IMR-90 (cell line): ENCODE measurements around the gene SH2D6. TPM values are rescaled to one million over a fixed set of nuclear protein-coding genes. Genes with fewer than 3 reads are reported as not detected.

Source experiments
- ATAC-seq: fragments of 200-7000 bp; cut with Tn5 transposase; 2 replicates; pipeline ENCODE4 v1.9.1; 2020; ENCODE audit warnings: low read depth, mild to moderate bottlenecking, moderate library complexity
- BruUV-seq: library from RNA; stranded (reverse); fragments of 400-500 nt; replicated peaks from 2 replicates; lab custom pipeline; 2021; lab: Mats Ljungman, UMichigan
- CTCF ChIA-PET: fragments of 300-600 bp; formaldehyde crosslinking; extraction: SDS; loops from one replicate; lab custom pipeline; 2021; ENCODE audit warnings: antibody characterized with exemption; lab: Yijun Ruan, JAX
- POLR2A ChIA-PET: fragments of 300-600 bp; sonication (Branson Sonifier 250); formaldehyde crosslinking; loops from one replicate; lab custom pipeline; 2022; ENCODE audit warnings: antibody characterized with exemption; ENCODE audit not compliant: unreplicated experiment; lab: Charles Lee
- DNase-seq: peaks from one replicate; pipeline ENCODE4 v3.0.0; 2013
- H2AFZ ChIP-seq: replicated peaks from 2 replicates; pipeline ENCODE3; 2013; ENCODE audit warnings: low read length, mild to moderate bottlenecking; ENCODE audit not compliant: poor library complexity
- H2AK5ac ChIP-seq: 2 replicates; pipeline ENCODE4 v1.6.1; 2013; ENCODE audit warnings: low read depth, low read length, inconsistent platforms
- H2AK9ac ChIP-seq: replicated peaks from 2 replicates; pipeline ENCODE3; 2013; ENCODE audit warnings: mild to moderate bottlenecking, low read depth, low read length, moderate library complexity; ENCODE audit not compliant: poor library complexity
- H2BK120ac ChIP-seq: 2 replicates; pipeline ENCODE4 v1.6.1; 2013; ENCODE audit warnings: low read depth, low read length, inconsistent platforms
- H2BK15ac ChIP-seq: 3 replicates; pipeline ENCODE4 v1.6.1; 2013; ENCODE audit warnings: low read depth, low read length, inconsistent platforms
- H2BK20ac ChIP-seq: 2 replicates; pipeline ENCODE4 v1.6.1; 2013; ENCODE audit warnings: low read depth, mild to moderate bottlenecking, inconsistent platforms, low read length, moderate library complexity
- H2BK5ac ChIP-seq: 2 replicates; pipeline ENCODE4 v1.6.1; 2013; ENCODE audit warnings: mild to moderate bottlenecking, low read depth, low read length, inconsistent platforms; ENCODE audit not compliant: poor library complexity, severe bottlenecking
- H3K14ac ChIP-seq: replicated peaks from 2 replicates; pipeline ENCODE4 v1.6.1; 2013; ENCODE audit warnings: low read depth, low read length, inconsistent platforms
- H3K18ac ChIP-seq: 2 replicates; pipeline ENCODE4 v1.6.1; 2013; ENCODE audit warnings: low read depth, low read length, control low read depth
- H3K23ac ChIP-seq: 2 replicates; pipeline ENCODE4 v1.6.1; 2013; ENCODE audit warnings: low read depth, low read length, inconsistent platforms
- H3K27ac ChIP-seq: 2 replicates; pipeline ENCODE4 v1.5.1; 2013; ENCODE audit warnings: mild to moderate bottlenecking, control low read depth, low read length; ENCODE audit not compliant: insufficient read depth
- H3K27me3 ChIP-seq: 2 replicates; pipeline ENCODE4 v1.6.1; 2013; ENCODE audit warnings: low read length; ENCODE audit not compliant: control insufficient read depth, insufficient read depth
- H3K36me3 ChIP-seq: 2 replicates; pipeline ENCODE4 v1.6.1; 2013; ENCODE audit warnings: low read length, mixed read lengths; ENCODE audit not compliant: control insufficient read depth, insufficient read depth
- H3K4ac ChIP-seq: 2 replicates; pipeline ENCODE4 v1.6.1; 2013; ENCODE audit warnings: low read depth, low read length, inconsistent platforms
- H3K4me1 ChIP-seq: 2 replicates; pipeline ENCODE4 v1.6.1; 2013; ENCODE audit warnings: low read length, mixed read lengths; ENCODE audit not compliant: control insufficient read depth, insufficient read depth
- H3K4me2 ChIP-seq: 2 replicates; pipeline ENCODE4 v1.6.1; 2013; ENCODE audit warnings: low read depth, mild to moderate bottlenecking, control low read depth, low read length, moderate library complexity
- H3K4me3 ChIP-seq: 2 replicates; pipeline ENCODE4 v1.5.1; 2013; ENCODE audit warnings: low read depth, mild to moderate bottlenecking, control low read depth, low read length, moderate library complexity; ENCODE audit not compliant: insufficient read depth
- H3K56ac ChIP-seq: 2 replicates; pipeline ENCODE4 v1.6.1; 2013; ENCODE audit warnings: low read length, inconsistent platforms; ENCODE audit not compliant: insufficient read depth; ENCODE audit errors: extremely low read depth
- H3K79me1 ChIP-seq, 2 experiments: 2 replicates each; pipeline ENCODE4 v1.6.1; 2013; ENCODE audit warnings: low read length in 2 of 2, inconsistent platforms in 1 of 2, low read depth in 1 of 2
- H3K9ac ChIP-seq: 2 replicates; pipeline ENCODE4 v1.6.1; 2013; ENCODE audit warnings: low read depth, low read length, control low read depth
- H3K9me1 ChIP-seq: 2 replicates; pipeline ENCODE4 v1.6.1; 2013; ENCODE audit warnings: low read length, inconsistent platforms; ENCODE audit not compliant: insufficient read depth
- H3K9me3 ChIP-seq: 2 replicates; pipeline ENCODE4 v1.6.1; 2013; ENCODE audit warnings: low read length; ENCODE audit not compliant: control insufficient read depth, insufficient read depth
- H4K20me1 ChIP-seq: 2 replicates; pipeline ENCODE4 v1.6.1; 2013; ENCODE audit warnings: low read length, inconsistent platforms; ENCODE audit not compliant: insufficient read depth
- H4K5ac ChIP-seq: 2 replicates; pipeline ENCODE4 v1.6.1; 2013; ENCODE audit warnings: mild to moderate bottlenecking, low read depth, low read length, control low read depth
- H4K8ac ChIP-seq, 2 experiments: 2 replicates each; pipeline ENCODE4 v1.6.1; 2013; ENCODE audit warnings: low read depth in 2 of 2, low read length in 2 of 2, control low read depth in 1 of 2, inconsistent platforms in 1 of 2
- H4K91ac ChIP-seq: 2 replicates; pipeline ENCODE4 v1.6.1; 2013; ENCODE audit warnings: low read depth, low read length, inconsistent platforms; ENCODE audit not compliant: insufficient read depth
- MAFK ChIP-seq: IDR thresholded peaks from 2 replicates; pipeline ENCODE4 v1.6.1; 2012; ENCODE audit warnings: low read depth, low read length, improper control_type of control experiment
- WGBS, 2 experiments: methylation state at CpG; one replicate each; pipeline versions ENCODE4 v1.1.5 to v1.1.7; 2013; ENCODE audit warnings: missing lambda C conversion rate in 2 of 2; ENCODE audit not compliant: insufficient read length in 1 of 2; ENCODE audit errors: extremely low coverage in 2 of 2; 5-methylcytosine and 5-hydroxymethylcytosine counted together
- dilution Hi-C: fragments of 300-500 bp; cut with HindIII; formaldehyde crosslinking; loops from one replicate; pipeline ENCODE4 v1.14.3; 2018; ENCODE audit warnings: low sequenced_read_pairs; ENCODE audit not compliant: unreplicated experiment
- in situ Hi-C: fragments of 300-500 bp; cut with MboI; formaldehyde crosslinking; loops from 3 replicates; pipeline ENCODE4 v1.14.3; 2019; ENCODE audit warnings: low sequenced_read_pairs, inconsistent platforms, mixed read lengths
- intact Hi-C: fragments of 100-400 bp; cut with micrococcal nuclease; formaldehyde crosslinking; loops from 2 replicates; pipeline ENCODE4 v1.10.0; 2022
- polyA plus RNA-seq, 3 experiments: library from polyadenylated mRNA; depleted of rRNA; stranded (reverse); fragments of >200 nt; gene quantifications; 2 replicates each; pipeline ENCODE4 v1.2.3, GENCODE V29; 2012; ENCODE audit warnings: low replicate concordance in 1 of 3
- total RNA-seq: library from RNA; depleted of rRNA; stranded (reverse); fragments of >200 nt; gene quantifications from 2 replicates; pipeline ENCODE4 v1.2.3, GENCODE V29; 2012
- TF ChIP-seq, protein P1 (sequence below): fragments of 150-350 bp; IDR thresholded peaks from 2 replicates; pipeline ENCODE4 v1.6.1; 2016; ENCODE audit warnings: low read depth, mild to moderate bottlenecking, low read length, moderate library complexity, borderline replicate concordance

SH2D6 gene
- total and polyA plus RNA-seq, 2 of the 4 experiments (the other 2 are of a cell fraction): 0.32 to 0.36 TPM

DNA sequence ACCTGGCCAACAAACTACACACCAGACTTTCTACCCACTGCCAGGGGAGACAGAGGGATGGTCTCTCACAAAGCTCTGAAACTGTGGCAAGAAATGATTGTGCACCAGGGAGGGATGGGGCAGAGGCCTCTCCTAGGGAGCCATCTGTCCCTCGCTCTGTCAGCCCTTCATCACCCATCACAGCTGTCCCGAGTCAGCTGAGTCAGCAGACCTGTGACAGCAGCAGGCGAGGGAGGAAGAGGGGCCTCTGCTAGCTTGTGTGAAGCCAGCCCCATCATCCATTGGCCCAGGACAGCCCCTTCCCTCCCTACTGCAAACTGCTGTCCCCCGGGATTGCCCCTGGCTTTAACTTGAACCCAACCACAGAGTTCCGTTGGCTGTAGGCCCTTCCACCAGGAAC, 5.0 kb downstream of the SH2D6 start:
- Histone ChIP-seq H4K20me1 (no peaks in the 10 kb centered on the region), H3K9ac (no peak overlapping the region), H2BK20ac (no peak overlapping the region), H4K91ac (no peak overlapping the region), H3K27ac (no peak overlapping the region), H3K23ac (no peak overlapping the region), H3K9me1 (peaks cover 11% of the 10 kb centered on the region; the same call in 1 of the 2 replicates), H3K9me3 (no peaks in the 10 kb centered on the region), H2BK5ac (no peak overlapping the region), H4K8ac (no peak overlapping the region), H3K79me1 (peaks cover 0 to 31% of the 10 kb centered on the region in 2 experiments; a peak in 2 of 4 replicates), H2BK15ac (no peak overlapping the region), H3K27me3 (no peaks in the 10 kb centered on the region), H2AK5ac (peak overlapping the region; percentile 54), H3K4me1 (peaks cover 20% of the 10 kb centered on the region), H3K4me2 (no peak overlapping the region), H4K5ac (no peak overlapping the region), H2AK9ac (peak overlapping the region; percentile 43), H3K56ac (no peak overlapping the region), H3K4ac (0 out of 2 replicates have a peak overlapping the region, but pooled peaks have one; percentile 51), H3K4me3 (no peak overlapping the region), H3K14ac (no peak overlapping the region), H2BK120ac (0 out of 2 replicates have a peak overlapping the region, but pooled peaks have one; percentile 7), H2AFZ (no peak overlapping the region), H3K36me3 (no peaks in the 10 kb centered on the region), H3K18ac (no peak overlapping the region)
- ATAC-seq: no peak
- BruUV-seq: no TSS peak
- WGBS, 2 experiments: 56% methylated on average over 2 of the region's 5 CpGs; no CpG with 5 or more reads in 1 of the 2 experiments
- dilution Hi-C loops (no loop called here), intact Hi-C loops (loop anchor here (5.0 kb wide), 1 partner anchor 284 kb away; no protein-coding TSS in a partner anchor), in situ Hi-C loops (loop anchor here (5.0 kb wide), 1 partner anchor 129 kb away; no protein-coding TSS in a partner anchor)
- TF ChIP-seq MAFK: 0 out of 2 replicates have a peak, but pooled peaks have one; percentile 57
- TF ChIP-seq, protein P1, sequence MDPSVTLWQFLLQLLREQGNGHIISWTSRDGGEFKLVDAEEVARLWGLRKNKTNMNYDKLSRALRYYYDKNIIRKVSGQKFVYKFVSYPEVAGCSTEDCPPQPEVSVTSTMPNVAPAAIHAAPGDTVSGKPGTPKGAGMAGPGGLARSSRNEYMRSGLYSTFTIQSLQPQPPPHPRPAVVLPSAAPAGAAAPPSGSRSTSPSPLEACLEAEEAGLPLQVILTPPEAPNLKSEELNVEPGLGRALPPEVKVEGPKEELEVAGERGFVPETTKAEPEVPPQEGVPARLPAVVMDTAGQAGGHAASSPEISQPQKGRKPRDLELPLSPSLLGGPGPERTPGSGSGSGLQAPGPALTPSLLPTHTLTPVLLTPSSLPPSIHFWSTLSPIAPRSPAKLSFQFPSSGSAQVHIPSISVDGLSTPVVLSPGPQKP: no peak
- ChIA-PET POLR2A (interaction anchor here (1.0 kb wide), 1 partner anchor 122 kb away, joined by 4 read pairs; no protein-coding TSS in a partner anchor), CTCF (interaction anchor here (0.6 to 1.4 kb wide), 2 partner anchors 10 to 140 kb away, joined by 3 read pairs; no protein-coding TSS in a partner anchor)
- DNase-seq: no peak
